ENCODE measurements around the gene NUP210L. TPM values are rescaled to one million over a fixed set of nuclear protein-coding genes. Genes with fewer than 3 reads are reported as not detected.

The NUP210L gene
- total RNA-seq = 0.21 TPM

- peak; percentile 69 for DNase-seq
Measured at GRCh38 chr1:154154534-154155191, at the start of gene NUP210L. Gene NUP210L, minus strand, starts transcription at chr1:154155073.

- DNase-seq = no peak
Measured at GRCh38 chr1:154199563-154199879, 44.6 kb upstream of the NUP210L start.

GRCh38 chr1:154198756-154199562, 44.1 kb upstream of the NUP210L start:
- DNase-seq = peak; percentile 73

GRCh38 chr1:154193821-154194220, 38.9 kb upstream of the NUP210L start:
- peak; percentile 53 for DNase-seq

GRCh38 chr1:154192476-154192875, 37.6 kb upstream of the NUP210L start:
- DNase-seq = no peak

- peak; percentile 52 for DNase-seq
Measured at GRCh38 chr1:154191990-154192461, 37.2 kb upstream of the NUP210L start, which contains the start of gene TPM3. Gene TPM3, minus strand, starts transcription at chr1:154192100. Its CDS starts 82 bp downstream, at chr1:154192018.

GRCh38 chr1:154190550-154190949, 35.7 kb upstream of the NUP210L start:
- DNase-seq = no peak

- DNase-seq = no peak
Measured at GRCh38 chr1:154186852-154187501, 32.1 kb upstream of the NUP210L start.

GRCh38 chr1:154186177-154186576, 31.3 kb upstream of the NUP210L start:
- DNase-seq = peak; percentile 69

- peak; percentile 98 for DNase-seq
Measured at GRCh38 chr1:154183046-154183915, 28.4 kb upstream of the NUP210L start.

- peak; percentile 76 for DNase-seq
Measured at GRCh38 chr1:154182344-154183045, 27.6 kb upstream of the NUP210L start.

- DNase-seq = no peak
Measured at GRCh38 chr1:154181944-154182343, 27.1 kb upstream of the NUP210L start.

- DNase-seq = no peak
Measured at GRCh38 chr1:154179946-154180687, 25.2 kb upstream of the NUP210L start.

GRCh38 chr1:154178911-154179811, 24.3 kb upstream of the NUP210L start:
- no peak for DNase-seq

- no peak for DNase-seq
Measured at GRCh38 chr1:154178013-154178412, 23.1 kb upstream of the NUP210L start.

GRCh38 chr1:154176337-154176736, 21.5 kb upstream of the NUP210L start:
- DNase-seq = peak; percentile 42

GRCh38 chr1:154174654-154175053, 19.8 kb upstream of the NUP210L start:
- no peak for DNase-seq

GRCh38 chr1:154171880-154172279, 17.0 kb upstream of the NUP210L start:
- DNase-seq = no peak

- DNase-seq = no peak
Measured at GRCh38 chr1:154171223-154171583, 16.3 kb upstream of the NUP210L start.

All from tongue (tissue), 2 donors.